T follicular helper cell (primary cell): ENCODE results near the gene SEMA3G.

ENCODE experiments used
- DNase-seq: peaks from one replicate; pipeline ENCODE4 v3.0.0-alpha.2; 2020; ENCODE audit warnings: low read depth

Gene SEMA3G

GRCh38 chr3:52439426-52440248 is 5.3 kb downstream of the SEMA3G start:
- no peak for DNase-seq

DNA sequence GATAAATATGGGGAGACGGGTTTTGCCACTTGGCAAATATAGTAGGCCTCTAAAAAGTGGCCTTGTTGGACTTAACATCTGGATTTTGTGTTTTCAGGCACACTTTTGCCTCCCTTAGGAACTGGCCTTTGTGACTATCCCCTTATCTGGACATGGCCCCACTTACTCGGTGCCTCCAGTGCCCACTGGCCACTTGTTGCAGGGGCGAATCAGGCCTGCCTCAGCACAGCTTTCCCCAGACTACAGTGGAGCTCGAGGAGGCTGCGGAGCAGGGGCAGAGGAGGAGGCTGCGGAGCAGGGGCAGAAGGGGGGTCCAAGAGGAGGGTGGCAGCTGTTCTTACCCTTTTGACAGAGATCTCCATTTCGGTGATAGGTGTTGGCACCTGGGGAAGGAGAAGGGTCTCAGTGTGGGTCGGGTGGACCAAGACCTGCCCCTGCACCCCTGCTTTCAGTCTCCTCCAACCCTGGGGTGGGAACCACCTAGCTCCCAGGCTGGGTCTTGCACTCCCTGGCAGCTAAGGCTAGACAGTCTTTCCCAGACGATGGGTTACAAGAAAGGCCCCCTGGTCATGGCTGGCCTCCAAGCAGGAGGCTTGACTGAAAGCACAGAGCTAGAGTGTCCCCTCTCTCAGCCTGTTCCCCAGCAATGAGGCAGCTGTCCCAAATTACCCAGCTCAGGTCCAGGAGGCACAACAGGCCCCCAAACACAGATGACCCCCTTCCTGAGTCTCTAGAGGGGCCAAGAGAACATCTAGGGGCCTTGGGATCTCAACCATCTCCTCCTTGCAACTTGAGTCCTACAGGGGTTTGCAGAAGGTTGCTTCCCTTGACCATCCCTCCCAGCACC is 6.1 kb downstream of the SEMA3G start:
- DNase-seq = no peak

- DNase-seq = no peak
Observed at GRCh38 chr3:52438104-52438376, 6.9 kb downstream of the SEMA3G start.

- no peak for DNase-seq
Observed at GRCh38 chr3:52437326-52438103, 7.4 kb downstream of the SEMA3G start.

- DNase-seq = no peak
Observed at GRCh38 chr3:52436500-52437149, 8.3 kb downstream of the SEMA3G start.

- no peak for DNase-seq
Observed at GRCh38 chr3:52435246-52436101, 9.4 kb downstream of the SEMA3G start.

DNA sequence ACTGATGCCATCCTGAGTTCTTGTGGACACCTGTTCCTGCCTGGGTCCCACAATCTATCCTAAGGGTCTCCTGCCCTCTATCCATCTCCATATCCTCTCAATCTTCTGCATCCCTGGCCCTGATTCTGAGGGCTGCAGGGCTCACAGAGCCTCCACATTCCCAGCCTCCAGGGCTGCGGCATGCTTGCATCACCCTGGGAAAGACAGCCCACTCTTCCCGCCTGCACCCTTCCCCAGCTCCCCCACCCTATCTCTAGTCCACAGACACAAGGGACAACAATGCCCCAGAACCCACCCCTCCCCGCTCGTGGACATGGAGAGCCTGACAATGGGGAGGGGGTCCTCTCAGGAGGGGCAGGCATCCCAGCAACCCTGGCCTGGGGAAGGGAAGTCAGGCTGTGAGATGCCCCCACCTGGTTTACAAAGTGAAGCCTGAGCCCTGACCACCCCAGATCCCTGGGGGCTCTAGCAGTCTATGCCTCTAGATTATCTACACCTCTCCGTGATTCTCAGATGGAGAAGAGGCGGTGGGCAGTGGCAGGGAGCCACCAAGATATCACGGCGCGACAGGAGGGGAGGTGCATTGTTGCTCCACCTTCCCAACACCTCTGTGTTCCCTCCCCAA is 10.3 kb downstream of the SEMA3G start:
- DNase-seq = no peak

DNA sequence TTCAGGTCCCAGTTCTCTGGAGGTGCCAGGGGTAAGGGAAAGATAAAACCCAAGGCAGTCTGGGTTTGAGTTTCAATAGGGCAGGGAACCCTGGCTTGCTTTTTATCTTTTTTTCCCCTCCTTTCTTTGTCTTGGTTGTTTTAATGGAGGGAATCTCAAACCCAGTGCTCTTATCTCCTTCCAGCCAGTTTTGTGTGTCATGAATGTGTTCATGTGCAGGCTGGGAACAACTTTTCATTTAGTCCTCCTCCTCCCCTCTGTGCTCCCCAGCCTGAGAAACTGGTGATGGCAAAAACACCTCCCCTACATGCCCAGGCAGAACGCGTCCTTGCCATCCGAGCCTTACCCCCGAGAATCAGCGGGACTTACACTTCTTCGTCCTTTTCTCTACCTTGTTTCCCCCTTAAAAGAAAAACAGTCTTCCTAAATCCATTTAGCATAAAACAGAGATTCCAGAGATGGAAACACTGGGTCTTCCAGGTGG is 10.9 kb downstream of the SEMA3G start:
- DNase-seq = no peak

GRCh38 chr3:52433328-52433995 is 11.4 kb downstream of the SEMA3G start:
- DNase-seq = no peak

- no peak for DNase-seq
Observed at GRCh38 chr3:52432691-52433141, 12.2 kb downstream of the SEMA3G start.

DNA sequence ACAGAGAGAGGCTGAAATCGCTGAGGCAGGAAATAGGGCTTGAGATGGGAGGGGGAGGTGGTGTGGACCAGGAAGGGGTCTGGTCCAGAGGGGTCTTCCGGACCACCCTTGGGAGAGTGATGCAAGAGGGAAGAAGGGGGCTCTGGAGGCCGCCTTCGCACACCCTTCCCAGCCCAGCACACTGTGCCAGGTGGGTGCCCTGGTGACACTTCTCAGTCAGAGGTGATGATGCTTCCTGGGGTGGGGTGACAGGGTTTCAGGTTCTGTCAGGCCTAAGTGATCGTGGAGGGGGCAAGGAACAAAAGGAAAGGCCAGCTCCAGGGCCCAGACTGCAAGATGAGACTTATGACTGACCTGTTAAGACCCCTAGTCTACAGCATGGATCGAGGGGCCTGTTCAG is 12.7 kb downstream of the SEMA3G start:
- DNase-seq = no peak

DNA sequence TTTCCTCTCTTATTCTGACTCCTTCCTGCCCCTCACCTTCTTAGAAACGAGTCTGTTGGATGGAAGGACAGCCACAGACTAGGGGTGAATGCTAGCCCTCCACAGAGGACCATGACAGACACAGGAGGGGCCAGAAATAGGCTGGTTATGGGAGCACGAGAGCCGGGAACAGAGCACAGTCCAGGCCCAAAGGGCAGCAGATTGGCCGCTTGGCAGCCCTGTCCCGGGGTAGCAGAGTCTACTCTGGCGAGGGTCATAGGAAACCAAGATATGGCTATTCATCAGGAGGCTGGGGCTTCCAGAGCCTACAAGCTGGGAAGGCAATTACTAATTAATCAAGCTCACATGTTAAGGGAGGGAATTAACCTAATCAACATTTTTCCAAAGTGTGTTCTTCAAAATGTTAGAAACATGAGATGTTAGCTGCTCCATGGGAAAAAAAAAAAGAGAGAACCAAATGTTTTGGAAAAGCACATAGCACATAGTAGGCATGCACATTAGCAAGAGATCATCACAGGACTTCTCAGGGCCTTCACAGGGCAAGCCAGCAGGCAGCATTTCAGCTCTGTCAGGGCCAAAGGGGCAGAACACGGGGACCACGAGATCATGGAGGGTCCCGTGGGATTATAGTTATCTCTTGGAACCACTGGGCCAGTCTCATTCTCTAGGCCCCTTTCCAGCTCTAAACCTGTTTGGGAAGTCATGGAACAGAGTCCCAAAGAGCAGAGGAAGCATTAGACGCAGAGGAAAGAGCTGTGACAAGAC is 13.3 kb downstream of the SEMA3G start:
- no peak for DNase-seq

DNA sequence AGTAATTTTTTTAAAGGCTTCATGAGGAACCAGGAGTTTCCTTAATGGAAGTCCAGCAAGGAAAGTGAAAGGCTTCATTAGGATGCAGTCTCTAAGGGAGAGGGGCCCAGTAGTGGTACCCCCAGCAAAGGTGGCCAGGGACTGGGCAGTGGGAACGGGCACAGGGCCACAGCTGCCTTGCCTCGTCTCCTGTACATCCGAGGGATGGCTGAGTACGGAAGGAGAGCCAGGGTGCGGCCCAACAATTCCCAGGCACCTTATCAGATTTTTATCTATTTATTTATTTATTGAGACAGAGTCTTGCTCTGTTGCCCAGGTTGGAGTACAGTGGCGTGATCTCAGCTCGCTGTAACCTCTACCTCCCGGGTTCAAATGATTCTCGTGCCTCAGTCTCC is 14.5 kb downstream of the SEMA3G start:
- DNase-seq = no peak

- DNase-seq = no peak
Observed at GRCh38 chr3:52429779-52430415, 15.0 kb downstream of the SEMA3G start.

- no peak for DNase-seq
Observed at GRCh38 chr3:52429031-52429430, 15.9 kb downstream of the SEMA3G start.

DNA sequence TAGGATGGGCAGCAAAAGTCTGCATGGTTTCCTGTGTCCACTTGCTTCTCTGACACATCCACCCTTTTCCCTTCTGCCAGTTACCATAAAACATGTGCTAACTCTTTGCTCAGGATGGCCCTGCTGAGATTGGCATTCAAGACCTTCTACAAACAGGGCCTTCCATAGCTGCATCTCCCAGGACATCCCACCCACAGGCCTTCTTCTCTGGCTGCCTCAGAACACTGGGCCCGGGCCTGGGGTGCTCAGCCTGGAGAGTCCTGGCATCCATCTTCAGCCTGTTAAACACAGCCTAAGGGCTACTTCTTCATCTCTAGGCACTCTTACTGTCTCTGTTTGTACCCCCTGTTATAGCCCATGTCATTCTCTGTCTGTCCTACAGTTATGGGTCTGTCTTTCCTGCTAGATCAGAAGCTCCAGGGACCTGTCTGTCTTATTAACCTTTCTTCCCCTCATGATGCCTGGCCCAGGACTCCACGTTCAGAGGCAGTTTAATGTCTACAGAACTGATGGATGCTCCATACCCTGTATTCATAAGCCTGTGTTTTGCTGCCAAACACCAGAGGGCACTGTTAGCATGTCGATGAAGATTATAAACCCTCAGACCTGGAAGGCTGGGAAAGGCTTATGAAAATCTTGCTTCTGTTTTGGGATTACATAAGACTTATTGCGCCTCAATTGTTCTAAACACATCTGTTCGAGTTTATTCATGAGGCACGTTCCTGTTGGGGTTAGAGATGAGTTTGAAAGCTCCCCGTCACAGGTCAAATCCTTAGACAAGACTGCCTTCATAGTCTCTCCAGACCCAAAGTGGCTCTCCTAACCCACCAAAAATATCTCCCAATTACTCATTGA is 16.5 kb downstream of the SEMA3G start:
- peak; percentile 15 for DNase-seq

- DNase-seq = no peak
Observed at GRCh38 chr3:52423173-52423572, 21.7 kb downstream of the SEMA3G start.

- DNase-seq = no peak
Observed at GRCh38 chr3:52422669-52423068, 22.2 kb downstream of the SEMA3G start.
